GM23248 (cell line): Measurements from ENCODE around the gene CYB561A3.

Experiments
- EZH2 ChIP-seq: fragments of 200-600 bp; sonication (generic); IDR thresholded peaks from 2 replicates; pipeline ENCODE4 v1.6.1; 2018; ENCODE audit warnings: antibody characterized with exemption, mild to moderate bottlenecking; ENCODE audit not compliant: insufficient read depth, poor library complexity, severe bottlenecking
- EZH2phosphoT487 ChIP-seq: fragments of 200-600 bp; sonication (generic); IDR thresholded peaks from 2 replicates; pipeline ENCODE4 v1.6.1; 2018; ENCODE audit warnings: antibody characterized with exemption, moderate library complexity, mild to moderate bottlenecking, low read depth; ENCODE audit not compliant: insufficient read depth

DNA sequence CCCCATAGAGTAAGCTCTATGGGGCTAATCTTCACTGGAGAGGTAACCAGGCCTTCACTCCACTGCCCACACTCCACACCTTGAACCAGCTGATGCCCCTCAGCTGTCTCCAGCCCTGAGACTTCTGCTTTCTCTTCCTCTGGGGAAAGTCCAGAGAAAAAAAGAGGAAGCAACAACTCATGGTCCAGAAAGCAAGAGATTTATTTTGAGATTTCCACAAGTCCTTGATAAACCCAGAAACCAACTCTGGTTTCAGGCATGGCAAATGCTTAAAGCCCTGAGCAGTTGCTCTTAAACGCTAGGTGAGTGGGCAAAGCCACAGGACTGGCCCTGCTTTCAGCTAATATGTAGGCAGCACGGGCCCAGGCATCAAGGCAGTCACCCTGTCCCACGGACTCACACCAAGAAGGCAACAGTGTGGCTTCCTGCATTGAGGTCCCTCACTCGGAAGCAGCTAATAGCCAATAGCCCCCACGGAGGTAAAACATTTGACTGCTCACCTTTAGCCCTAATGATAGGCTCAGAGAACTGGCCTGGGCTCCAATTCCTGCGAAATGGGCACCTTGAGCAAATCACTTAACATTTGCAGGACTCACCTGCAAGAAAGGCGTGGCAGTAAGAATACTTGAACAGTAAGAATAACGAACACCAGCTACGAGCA, 4.3 kb downstream of the CYB561A3 start:
- TF ChIP-seq EZH2 (no peak), EZH2phosphoT487 (no peak)
